Measurements from ENCODE around the gene SSH2.
"Not testable (repeated sequence)": the region's sequence is repeated elsewhere in the genome, so short reads cannot be mapped to it uniquely, and the experiment has no call there.

SSH2 gene

GRCh38 chr17:29682987-29683386 is 247.0 kb downstream of the SSH2 start:
- Histone ChIP-seq H3K36me3 (peaks cover 2% of the 10 kb centered on the region), H3K27me3 (no peaks in the 10 kb centered on the region), H3K4me3 (ENCODE audit: low read depth, low read length) (no peak overlapping the region), H3K9me3 (no peaks in the 10 kb centered on the region), H3K4me1 (no peaks in the 10 kb centered on the region)
- TF ChIP-seq, protein P1, sequence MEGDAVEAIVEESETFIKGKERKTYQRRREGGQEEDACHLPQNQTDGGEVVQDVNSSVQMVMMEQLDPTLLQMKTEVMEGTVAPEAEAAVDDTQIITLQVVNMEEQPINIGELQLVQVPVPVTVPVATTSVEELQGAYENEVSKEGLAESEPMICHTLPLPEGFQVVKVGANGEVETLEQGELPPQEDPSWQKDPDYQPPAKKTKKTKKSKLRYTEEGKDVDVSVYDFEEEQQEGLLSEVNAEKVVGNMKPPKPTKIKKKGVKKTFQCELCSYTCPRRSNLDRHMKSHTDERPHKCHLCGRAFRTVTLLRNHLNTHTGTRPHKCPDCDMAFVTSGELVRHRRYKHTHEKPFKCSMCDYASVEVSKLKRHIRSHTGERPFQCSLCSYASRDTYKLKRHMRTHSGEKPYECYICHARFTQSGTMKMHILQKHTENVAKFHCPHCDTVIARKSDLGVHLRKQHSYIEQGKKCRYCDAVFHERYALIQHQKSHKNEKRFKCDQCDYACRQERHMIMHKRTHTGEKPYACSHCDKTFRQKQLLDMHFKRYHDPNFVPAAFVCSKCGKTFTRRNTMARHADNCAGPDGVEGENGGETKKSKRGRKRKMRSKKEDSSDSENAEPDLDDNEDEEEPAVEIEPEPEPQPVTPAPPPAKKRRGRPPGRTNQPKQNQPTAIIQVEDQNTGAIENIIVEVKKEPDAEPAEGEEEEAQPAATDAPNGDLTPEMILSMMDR (IDR thresholded peaks at IDR 0.05; ENCODE audit: low read depth, low read length): no peak
- DNase-seq: no peak

DNA sequence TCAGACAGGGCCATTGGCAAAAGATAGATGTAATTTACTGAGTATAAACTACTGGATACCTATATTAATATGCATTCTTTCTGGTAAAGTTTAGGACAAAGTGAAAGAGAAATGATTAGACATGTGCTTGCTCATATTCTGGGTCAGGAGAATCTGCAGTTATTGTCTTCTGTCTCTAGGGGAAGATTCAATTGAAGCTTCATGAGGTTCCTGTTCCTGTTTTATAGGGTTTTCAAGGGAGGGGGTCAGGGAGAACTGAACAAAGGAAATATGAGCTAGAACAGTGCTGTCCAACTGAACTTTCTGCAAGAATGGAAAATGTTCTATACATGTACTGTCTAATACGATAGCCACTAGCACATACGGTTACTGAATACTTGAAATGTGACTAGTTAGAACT is 248.0 kb downstream of the SSH2 start:
- Histone ChIP-seq H3K9me3 (no peaks in the 10 kb centered on the region), H3K4me3 (ENCODE audit: low read depth, low read length) (no peak overlapping the region), H3K36me3 (peaks cover 2% of the 10 kb centered on the region), H3K4me1 (no peaks in the 10 kb centered on the region), H3K27me3 (no peaks in the 10 kb centered on the region)
- TF ChIP-seq, protein P1 (IDR thresholded peaks at IDR 0.05; ENCODE audit: low read depth, low read length): no peak
- no peak for DNase-seq

DNA sequence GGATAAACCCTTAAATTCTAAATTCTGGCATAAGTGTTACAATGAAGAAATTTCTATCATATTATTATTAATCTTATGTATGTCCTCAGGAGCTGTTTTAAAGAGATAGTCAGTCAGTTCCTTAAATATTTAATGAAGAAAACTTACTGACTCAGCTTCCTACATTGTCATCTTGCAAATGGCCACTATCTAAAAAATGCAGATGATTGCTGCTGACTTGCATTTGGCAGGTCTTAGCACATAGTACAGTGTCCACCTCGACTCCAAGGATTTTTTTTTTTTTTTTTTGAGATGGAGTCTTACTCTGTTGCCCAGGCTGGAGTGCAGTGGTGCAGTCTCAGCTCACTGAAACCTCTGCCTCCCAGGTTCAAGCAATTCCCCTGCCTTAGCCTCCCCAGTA is 252.2 kb downstream of the SSH2 start:
- Histone ChIP-seq H3K36me3 (peaks cover 5% of the 10 kb centered on the region), H3K9me3 (no peaks in the 10 kb centered on the region), H3K27me3 (no peaks in the 10 kb centered on the region), H3K4me1 (no peaks in the 10 kb centered on the region), H3K4me3 (ENCODE audit: low read depth, low read length) (no peak overlapping the region)
- no peak for DNase-seq
- TF ChIP-seq, protein P1 (IDR thresholded peaks at IDR 0.05; ENCODE audit: low read depth, low read length): no peak

DNA sequence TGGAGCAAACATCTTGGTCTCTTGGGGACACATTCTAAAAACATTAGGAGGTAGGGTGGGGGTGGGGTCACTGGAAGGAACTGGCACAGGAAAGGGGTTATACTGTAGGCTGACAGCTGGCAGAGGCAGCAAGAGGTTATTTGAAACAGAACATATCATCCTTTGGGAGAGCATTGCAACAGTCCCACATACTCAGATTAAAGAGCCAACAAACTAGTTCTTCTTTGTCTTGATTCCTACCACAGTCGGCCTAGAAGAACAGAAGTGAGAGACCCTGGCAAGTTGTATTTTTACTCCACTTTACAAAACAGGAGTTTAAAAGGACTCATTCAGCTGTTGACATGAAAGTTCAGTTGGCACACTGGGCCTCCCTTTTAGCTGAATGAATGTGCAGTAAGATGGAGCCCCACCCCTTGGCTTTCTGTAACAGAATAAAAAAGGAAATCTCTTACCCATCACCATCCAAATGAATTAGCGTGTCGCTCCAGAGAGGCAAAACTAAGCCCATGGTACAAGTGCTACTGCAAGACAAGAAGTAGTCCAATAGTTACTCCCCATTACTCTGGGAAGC is 252.7 kb downstream of the SSH2 start:
- DNase-seq: no peak
- TF ChIP-seq, protein P1 (IDR thresholded peaks at IDR 0.05; ENCODE audit: low read depth, low read length): no peak
- Histone ChIP-seq H3K36me3 (peaks cover 5% of the 10 kb centered on the region; the same call in 1 of the 2 replicates), H3K4me3 (ENCODE audit: low read depth, low read length) (no peak overlapping the region), H3K9me3 (no peaks in the 10 kb centered on the region), H3K4me1 (no peaks in the 10 kb centered on the region), H3K27me3 (no peaks in the 10 kb centered on the region)

DNA sequence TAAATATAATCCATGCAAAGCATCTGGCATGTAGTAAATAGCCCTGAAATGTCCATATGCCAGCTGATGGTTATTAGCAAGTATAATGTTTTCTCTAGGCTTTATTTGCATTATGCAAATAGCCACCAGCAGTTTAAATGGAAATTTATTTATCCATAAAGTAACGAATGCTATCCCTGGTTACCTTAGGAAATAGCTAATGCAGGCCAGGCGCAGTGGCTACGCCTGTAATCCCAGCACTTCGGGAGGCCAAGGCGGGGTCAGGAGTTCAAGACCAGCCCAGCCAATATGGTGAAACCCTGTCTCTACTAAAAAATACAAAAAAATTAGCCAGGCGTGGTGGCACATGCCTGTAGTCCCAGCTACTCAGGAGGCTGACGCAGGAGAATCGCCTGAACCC is 254.1 kb downstream of the SSH2 start:
- not testable (repeated sequence) for H3K4me3 ChIP-seq (ENCODE audit: low read depth, low read length); H3K9me3 ChIP-seq; H3K4me1 ChIP-seq

GRCh38 chr17:29674281-29674680 is 255.7 kb downstream of the SSH2 start:
- TF ChIP-seq, protein P1 (IDR thresholded peaks at IDR 0.05; ENCODE audit: low read depth, low read length): no peak
- Histone ChIP-seq H3K4me3 (ENCODE audit: low read depth, low read length) (no peak overlapping the region), H3K4me1 (no peaks in the 10 kb centered on the region), H3K9me3 (no peaks in the 10 kb centered on the region), H3K36me3 (peaks cover 5% of the 10 kb centered on the region), H3K27me3 (no peaks in the 10 kb centered on the region)
- DNase-seq: no peak

More for the DNA sequence above, 254.1 kb downstream of the SSH2 start:
- H3K36me3 ChIP-seq, H3K27me3 ChIP-seq, DNase-seq: not testable (repeated sequence)

- TF ChIP-seq, protein P1 (IDR thresholded peaks at IDR 0.05; ENCODE audit: low read depth, low read length): no peak
- Histone ChIP-seq H3K27me3 (no peaks in the 10 kb centered on the region), H3K4me3 (ENCODE audit: low read depth, low read length) (no peak overlapping the region), H3K9me3 (no peaks in the 10 kb centered on the region), H3K4me1 (no peaks in the 10 kb centered on the region), H3K36me3 (peaks cover 9% of the 10 kb centered on the region)
- no peak for DNase-seq
Observed at GRCh38 chr17:29671661-29672060, 258.4 kb downstream of the SSH2 start.

Data from BE2C (cell line).